Suprapubic skin (tissue), 4 donors: ENCODE results near the gene PSMD14.
"Not testable (repeated sequence)": the region's sequence is repeated elsewhere in the genome, so short reads cannot be mapped to it uniquely, and the experiment has no call there.

Experiments
- EP300 ChIP-seq: sonication (generic); formaldehyde crosslinking; IDR thresholded peaks from one replicate; pipeline ENCODE4 v1.6.1; 2017; ENCODE audit warnings: antibody characterized with exemption
- POLR2A ChIP-seq, 2 donors: fragments of 450-650 bp; IDR thresholded peaks; one replicate each; pipeline ENCODE4 v1.6.1; 2017; ENCODE audit warnings: antibody characterized with exemption in 2 of 2, mild to moderate bottlenecking in 2 of 2, moderate library complexity in 2 of 2
- POLR2AphosphoS5 ChIP-seq, 3 donors: sonication (generic); formaldehyde crosslinking; IDR thresholded peaks; one replicate each; pipeline ENCODE4 v1.6.1; 2017; ENCODE audit warnings: antibody characterized with exemption in 3 of 3
- TF ChIP-seq, protein P1 (sequence below), 2 donors: fragments of 200-600 bp in 1 of 2; fragments of 450-650 bp in 1 of 2; sonication (generic) in 1 of 2; IDR thresholded peaks; one replicate each; pipeline ENCODE4 v1.5.1; 2016 to 2019; ENCODE audit warnings: antibody characterized with exemption in 2 of 2, mild to moderate bottlenecking in 1 of 2, moderate library complexity in 1 of 2

DNA sequence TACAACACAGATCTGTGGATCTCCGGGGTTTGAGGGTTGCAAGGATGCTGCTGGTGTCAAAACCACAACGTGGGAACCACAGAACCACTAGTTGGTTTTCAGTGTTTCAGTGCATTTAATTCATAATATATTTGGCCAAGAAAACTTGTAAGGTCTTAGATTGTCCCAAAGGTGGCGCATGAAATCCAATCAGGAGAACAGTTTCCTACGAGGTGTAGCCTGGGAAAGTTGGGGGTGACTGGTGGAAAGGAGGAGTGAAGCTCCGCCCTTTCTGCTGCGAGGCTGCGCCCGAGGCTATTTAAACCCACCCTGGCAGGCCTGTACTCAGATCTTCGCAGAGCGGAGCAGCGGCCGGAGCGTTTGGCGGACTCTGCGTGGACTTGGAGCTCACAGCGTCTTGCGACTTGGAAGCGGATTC, 27.3 kb upstream of the PSMD14 start:
- TF ChIP-seq, protein P1, sequence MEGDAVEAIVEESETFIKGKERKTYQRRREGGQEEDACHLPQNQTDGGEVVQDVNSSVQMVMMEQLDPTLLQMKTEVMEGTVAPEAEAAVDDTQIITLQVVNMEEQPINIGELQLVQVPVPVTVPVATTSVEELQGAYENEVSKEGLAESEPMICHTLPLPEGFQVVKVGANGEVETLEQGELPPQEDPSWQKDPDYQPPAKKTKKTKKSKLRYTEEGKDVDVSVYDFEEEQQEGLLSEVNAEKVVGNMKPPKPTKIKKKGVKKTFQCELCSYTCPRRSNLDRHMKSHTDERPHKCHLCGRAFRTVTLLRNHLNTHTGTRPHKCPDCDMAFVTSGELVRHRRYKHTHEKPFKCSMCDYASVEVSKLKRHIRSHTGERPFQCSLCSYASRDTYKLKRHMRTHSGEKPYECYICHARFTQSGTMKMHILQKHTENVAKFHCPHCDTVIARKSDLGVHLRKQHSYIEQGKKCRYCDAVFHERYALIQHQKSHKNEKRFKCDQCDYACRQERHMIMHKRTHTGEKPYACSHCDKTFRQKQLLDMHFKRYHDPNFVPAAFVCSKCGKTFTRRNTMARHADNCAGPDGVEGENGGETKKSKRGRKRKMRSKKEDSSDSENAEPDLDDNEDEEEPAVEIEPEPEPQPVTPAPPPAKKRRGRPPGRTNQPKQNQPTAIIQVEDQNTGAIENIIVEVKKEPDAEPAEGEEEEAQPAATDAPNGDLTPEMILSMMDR (IDR thresholded peaks at IDR 0.05), result not testable (repeated sequence)
- TF ChIP-seq POLR2AphosphoS5 (IDR thresholded peaks at IDR 0.05); POLR2A (IDR thresholded peaks at IDR 0.05); EP300: not testable (repeated sequence)
